ENCODE results near the gene NANOS2.

NANOS2 gene

GRCh38 chr19:45929247-45929646 lies 14.7 kb upstream of the NANOS2 start:
- no peak for DNase-seq (ENCODE audit: low read depth in 2 of 2)

- DNase-seq (ENCODE audit: low read depth in 2 of 2) = peak; percentile 69 to 78
These were observed 13.1 kb upstream of the NANOS2 start for GRCh38 chr19:45927565-45928261.

- DNase-seq (ENCODE audit: low read depth in 2 of 2) = no peak
These were observed 10.4 kb upstream of the NANOS2 start for GRCh38 chr19:45924891-45925447.

DNA sequence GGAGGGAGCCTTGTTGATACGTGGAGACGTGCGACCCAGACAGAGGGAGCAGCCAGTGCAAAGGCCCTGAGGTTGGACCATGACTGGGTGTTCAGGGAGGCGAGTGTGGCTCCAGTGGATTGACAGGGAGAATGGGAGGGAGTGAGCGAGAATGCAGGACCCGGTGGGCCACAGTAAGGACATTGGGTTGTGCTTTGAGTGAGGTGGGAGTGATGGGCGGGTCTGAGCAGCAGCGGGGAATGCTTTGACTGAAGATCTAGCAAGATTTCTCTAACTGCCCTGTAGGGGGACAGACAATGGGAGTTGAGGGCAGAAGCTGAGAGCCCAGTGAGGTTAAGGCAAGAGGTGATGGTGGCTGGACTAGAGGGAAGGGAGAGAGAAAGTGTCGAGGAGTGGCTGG lies 7.7 kb upstream of the NANOS2 start:
- DNase-seq (ENCODE audit: low read depth in 2 of 2) = no peak

- no peak for DNase-seq (ENCODE audit: low read depth in 2 of 2)
These were observed 5.9 kb upstream of the NANOS2 start for GRCh38 chr19:45920458-45920857.

- no peak for DNase-seq (ENCODE audit: low read depth in 2 of 2)
These were observed 5.1 kb upstream of the NANOS2 start for GRCh38 chr19:45919678-45920077.

DNA sequence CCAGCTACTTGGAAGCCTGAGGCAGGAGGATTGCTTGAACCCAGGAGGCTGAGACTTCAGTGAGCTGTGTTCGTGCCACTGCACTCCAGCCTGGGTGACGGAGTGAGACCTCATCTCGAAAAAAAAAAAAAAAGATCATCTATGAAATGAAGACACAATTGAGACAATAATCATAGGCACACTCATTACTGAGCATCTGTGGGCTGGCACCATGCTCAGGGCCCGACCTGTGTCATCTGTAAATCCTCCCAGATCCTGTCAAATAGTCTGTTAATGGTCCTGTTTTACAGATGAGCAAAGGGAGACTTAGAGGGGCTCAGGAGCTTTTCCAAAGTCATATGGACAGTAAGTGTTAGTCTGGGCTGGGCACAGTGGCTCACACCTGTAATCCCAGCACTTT lies 4.1 kb upstream of the NANOS2 start:
- DNase-seq (ENCODE audit: low read depth in 2 of 2) = no peak

DNA sequence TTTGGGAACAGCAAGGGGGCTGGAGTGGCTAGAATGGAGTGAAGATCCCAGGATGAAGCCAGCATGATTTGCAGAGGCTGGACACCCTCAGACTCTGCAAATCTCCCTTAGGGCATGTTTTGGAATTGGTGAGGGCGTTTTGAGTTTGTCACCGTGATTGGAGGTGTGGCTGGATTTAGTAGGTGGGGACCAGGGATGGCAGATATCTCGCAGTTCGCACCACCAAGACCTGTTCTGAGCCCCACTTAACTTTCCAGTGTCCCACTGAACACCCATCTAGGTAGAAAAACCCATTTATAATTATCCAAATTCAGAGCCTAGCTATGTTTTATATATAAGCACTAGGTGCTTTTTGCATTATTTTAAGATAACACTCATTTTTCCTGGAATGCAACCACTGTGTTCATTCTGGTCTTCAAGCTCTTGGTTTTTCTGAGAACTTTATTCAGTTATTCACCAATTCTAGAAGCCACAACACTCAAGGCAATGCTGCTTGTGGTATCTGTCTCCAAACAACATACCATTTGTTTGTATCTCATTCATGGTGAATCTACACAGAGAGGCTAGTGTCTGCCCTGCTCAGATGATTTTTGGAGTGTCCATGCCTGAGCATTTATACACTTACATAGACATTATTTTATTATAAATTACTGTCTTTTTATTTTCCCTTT lies 3.0 kb upstream of the NANOS2 start:
- no peak for DNase-seq (ENCODE audit: low read depth in 2 of 2)

DNA sequence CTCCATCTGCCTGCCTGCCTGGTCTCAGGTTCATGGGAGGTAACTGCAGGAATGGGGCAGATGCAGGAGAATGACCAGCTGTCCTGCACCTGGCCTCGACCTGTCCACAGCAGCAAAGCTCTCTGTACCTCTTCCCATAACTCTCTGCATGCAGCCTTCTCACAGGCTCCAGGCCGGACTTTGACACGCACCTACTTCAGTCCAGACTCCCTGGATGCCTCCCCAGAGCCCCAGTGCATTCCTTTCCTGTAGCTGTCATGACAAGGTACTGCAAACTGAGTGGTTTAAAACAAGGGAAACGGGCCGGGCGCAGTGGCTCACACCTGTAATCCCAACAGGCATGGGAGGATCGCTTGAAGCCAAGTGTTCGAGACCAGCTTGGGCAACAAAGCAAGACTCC lies 3.3 kb downstream of the NANOS2 start:
- DNase-seq (ENCODE audit: low read depth in 2 of 2) = no peak

DNA sequence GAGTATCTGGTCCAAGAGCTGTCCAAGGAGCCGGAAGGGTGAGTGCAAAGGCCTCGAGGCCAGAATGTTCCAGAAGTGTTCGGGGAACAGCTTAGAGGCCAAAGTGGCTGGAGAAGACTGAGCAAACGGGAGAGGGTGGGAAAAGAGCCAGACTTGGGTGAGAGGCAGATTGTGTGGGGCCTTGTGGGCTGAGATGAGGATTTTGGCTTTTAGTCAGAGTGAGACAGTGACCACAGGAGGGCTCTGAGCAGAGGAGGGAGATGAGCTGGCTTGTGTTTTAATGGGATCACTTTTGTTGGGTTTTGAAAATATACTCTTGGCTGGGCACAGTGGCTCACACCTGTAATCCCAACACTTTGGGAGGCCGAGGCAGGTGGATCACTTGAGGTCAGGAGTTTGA lies 5.6 kb downstream of the NANOS2 start:
- no peak for DNase-seq (ENCODE audit: low read depth in 2 of 2)

DNA sequence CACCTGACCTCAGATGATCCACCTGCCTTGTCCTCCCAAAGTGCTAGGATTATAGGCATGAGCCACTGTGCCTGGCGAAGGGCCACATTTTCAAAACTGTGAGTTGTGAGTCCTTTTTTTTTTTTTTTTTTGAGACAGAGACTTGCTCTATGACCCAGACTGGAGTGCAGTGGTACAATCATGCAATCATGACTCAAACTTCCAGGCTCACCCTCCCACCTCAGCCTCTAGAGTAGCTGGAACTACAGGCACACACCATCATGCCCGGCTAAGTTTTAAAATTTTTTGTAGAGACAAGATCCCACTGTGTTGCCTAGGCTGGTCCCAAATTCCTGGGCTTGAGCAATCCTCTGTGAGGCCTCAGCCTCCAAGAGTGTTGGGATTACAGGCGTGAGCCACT lies 8.4 kb downstream of the NANOS2 start:
- no peak for DNase-seq (ENCODE audit: low read depth in 2 of 2)

- no peak for DNase-seq (ENCODE audit: low read depth in 2 of 2)
These were observed 9.6 kb downstream of the NANOS2 start for GRCh38 chr19:45905011-45905410.

DNA sequence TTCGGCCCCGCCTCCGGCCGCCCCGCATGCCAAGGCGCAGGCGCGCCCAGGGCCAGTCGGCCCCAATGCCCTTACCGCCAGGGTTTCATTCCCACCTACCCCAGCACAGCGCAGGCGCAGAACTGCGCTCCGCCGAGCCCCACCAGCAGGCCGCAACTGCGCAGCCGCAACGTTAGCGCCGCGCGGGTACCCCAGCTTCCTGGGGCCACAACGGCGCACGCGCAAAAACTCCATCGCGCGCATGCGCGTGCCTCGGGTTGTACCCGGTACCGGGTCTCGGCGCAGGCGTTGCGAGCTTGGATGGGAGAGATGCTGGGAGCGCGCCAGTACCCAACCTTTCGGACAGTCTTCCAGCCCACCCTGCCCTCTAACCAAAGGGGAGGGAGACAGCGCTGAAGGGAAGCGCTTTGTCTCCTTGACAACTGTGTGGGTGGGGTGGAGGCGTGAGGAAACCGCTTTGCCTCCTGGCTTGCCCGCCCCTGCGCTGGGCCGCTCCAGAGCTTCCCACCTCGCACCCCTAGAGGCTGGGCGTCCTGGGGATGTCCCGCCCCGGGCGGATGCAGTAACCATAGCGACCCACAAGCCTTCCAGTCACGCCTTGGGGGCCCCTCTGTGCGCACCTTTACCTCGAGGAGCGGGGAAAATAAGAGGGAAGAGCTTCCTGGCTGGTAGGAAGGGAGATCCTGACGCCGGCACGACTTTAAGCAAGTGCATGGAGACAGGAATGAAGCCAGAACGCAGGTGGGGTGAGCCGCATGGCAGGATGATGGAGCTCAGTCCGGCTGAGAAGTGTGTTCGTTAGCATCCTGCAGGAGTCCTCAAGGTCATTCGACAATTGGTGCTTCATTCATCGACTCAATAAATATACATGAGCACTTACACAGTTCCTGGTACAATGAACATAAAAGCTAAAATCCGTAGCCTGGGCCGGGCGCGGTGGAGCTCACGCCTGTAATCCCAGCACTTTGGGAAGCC lies 11.6 kb downstream of the NANOS2 start:
- DNase-seq (ENCODE audit: low read depth in 2 of 2) = peak; percentile 99 to 100

- no peak for DNase-seq (ENCODE audit: low read depth in 2 of 2)
These were observed 12.5 kb downstream of the NANOS2 start, which contains the start of gene MYPOP for GRCh38 chr19:45901912-45902650. Gene MYPOP, minus strand, starts transcription at chr19:45902613. Its CDS starts 840 bp downstream, at chr19:45901773.

- DNase-seq (ENCODE audit: low read depth in 2 of 2) = no peak
These were observed 13.1 kb downstream of the NANOS2 start for GRCh38 chr19:45901432-45901911.

- DNase-seq (ENCODE audit: low read depth in 2 of 2) = no peak
These were observed 13.7 kb downstream of the NANOS2 start for GRCh38 chr19:45900738-45901431.

GRCh38 chr19:45899919-45900589 lies 14.5 kb downstream of the NANOS2 start:
- no peak for DNase-seq (ENCODE audit: low read depth in 2 of 2)

GRCh38 chr19:45899253-45899652 lies 15.3 kb downstream of the NANOS2 start:
- no peak for DNase-seq (ENCODE audit: low read depth in 2 of 2)

- no peak for DNase-seq (ENCODE audit: low read depth in 2 of 2)
These were observed 17.2 kb downstream of the NANOS2 start for GRCh38 chr19:45897261-45897812.
